Fibroblast of lung (primary cell): ENCODE data around the gene TYMS. TPM values are rescaled to one million over a fixed set of nuclear protein-coding genes. Genes with fewer than 3 reads are reported as not detected.

ENCODE experiments used
- DNase-seq, 2 donors: peaks; one replicate each; pipeline versions ENCODE4 v3.0.0 to v3.0.0-alpha.2; 2010; ENCODE audit warnings: low read depth in 2 of 2
- H2AFZ ChIP-seq: 2 replicates; pipeline ENCODE4 v1.5.1; 2012; ENCODE audit warnings: low read length, control low read depth, inconsistent platforms
- H3K27ac ChIP-seq: 2 replicates; pipeline ENCODE4 v1.5.1; 2011; ENCODE audit warnings: low read length, control low read depth; ENCODE audit not compliant: insufficient read depth
- H3K27me3 ChIP-seq: 2 replicates; pipeline ENCODE4 v1.5.1; 2011; ENCODE audit warnings: mild to moderate bottlenecking, low read length; ENCODE audit not compliant: control insufficient read depth, insufficient read depth
- H3K36me3 ChIP-seq: 2 replicates; pipeline ENCODE4 v1.5.1; 2011; ENCODE audit warnings: low read length; ENCODE audit not compliant: control insufficient read depth, insufficient read depth
- H3K4me1 ChIP-seq: 2 replicates; pipeline ENCODE4 v1.5.1; 2011; ENCODE audit warnings: low read length; ENCODE audit not compliant: control insufficient read depth, insufficient read depth; ENCODE audit errors: extremely low read depth
- H3K4me2 ChIP-seq: 2 replicates; pipeline ENCODE4 v1.5.1; 2011; ENCODE audit warnings: low read length, control low read depth; ENCODE audit not compliant: insufficient read depth; ENCODE audit errors: extremely low read depth
- H3K4me3 ChIP-seq, 4 experiments: fragments of 200-600 bp in 1 of 4; sonication (generic) in 1 of 4; replicated peaks in 1 of 4; 2 replicates each; pipeline ENCODE4 v1.5.1; 2011 to 2016; ENCODE audit warnings: low read length in 4 of 4, low read depth in 3 of 4, mild to moderate bottlenecking in 3 of 4, control low read depth in 2 of 4, inconsistent platforms in 1 of 4, mixed read lengths in 1 of 4; ENCODE audit not compliant: insufficient read depth in 1 of 4; ENCODE audit errors: control extremely low read depth in 1 of 4
- H3K79me2 ChIP-seq: 2 replicates; pipeline ENCODE4 v1.5.1; 2012; ENCODE audit warnings: mild to moderate bottlenecking, low read length, inconsistent platforms; ENCODE audit not compliant: control insufficient read depth, insufficient read depth
- H3K9ac ChIP-seq: 2 replicates; pipeline ENCODE4 v1.5.1; 2011; ENCODE audit warnings: mild to moderate bottlenecking, low read length, control low read depth; ENCODE audit not compliant: insufficient read depth
- H3K9me3 ChIP-seq: 2 replicates; pipeline ENCODE4 v1.5.1; 2012; ENCODE audit warnings: low read depth, low read length; ENCODE audit not compliant: control insufficient read depth, insufficient read depth
- H4K20me1 ChIP-seq: 2 replicates; pipeline ENCODE4 v1.5.1; 2011; ENCODE audit warnings: low read length; ENCODE audit not compliant: control insufficient read depth, insufficient read depth; ENCODE audit errors: extremely low read depth
- EZH2 ChIP-seq: IDR thresholded peaks from 2 replicates; pipeline ENCODE4 v1.5.1; 2012; ENCODE audit warnings: low read length, control low read depth, mild to moderate bottlenecking; ENCODE audit errors: missing control alignments
- polyA plus RNA-seq, 2 donors: library from polyadenylated mRNA; depleted of rRNA in 1 of 2; stranded (reverse) in 1 of 2; unstranded in 1 of 2; fragments of >200 nt; gene quantifications; 2 replicates each; pipeline ENCODE4 v1.2.1, GENCODE V29; 2011 to 2012; ENCODE audit warnings: missing spikeins in 1 of 2
- total RNA-seq: library from RNA; depleted of rRNA; stranded (reverse); fragments of >200 nt; gene quantifications from 2 replicates; pipeline ENCODE4 v1.2.1, GENCODE V29; 2014
- TF ChIP-seq, protein P1 (sequence below), 2 donors: IDR thresholded peaks in 1 of 2; conservative IDR thresholded peaks in 1 of 2; 1 replicate in 1 of 2; 2 replicates in 1 of 2; pipeline ENCODE4 v1.5.1; 2011 to 2012; ENCODE audit warnings: low read length in 2 of 2, control low read depth in 1 of 2, inconsistent platforms in 1 of 2, low read depth in 1 of 2, mild to moderate bottlenecking in 1 of 2

Gene TYMS
- total and polyA plus RNA-seq, 2 donors (not counting 1 experiment from before 2014, with no cell fraction given): 16.8 to 45.4 TPM

DNA sequence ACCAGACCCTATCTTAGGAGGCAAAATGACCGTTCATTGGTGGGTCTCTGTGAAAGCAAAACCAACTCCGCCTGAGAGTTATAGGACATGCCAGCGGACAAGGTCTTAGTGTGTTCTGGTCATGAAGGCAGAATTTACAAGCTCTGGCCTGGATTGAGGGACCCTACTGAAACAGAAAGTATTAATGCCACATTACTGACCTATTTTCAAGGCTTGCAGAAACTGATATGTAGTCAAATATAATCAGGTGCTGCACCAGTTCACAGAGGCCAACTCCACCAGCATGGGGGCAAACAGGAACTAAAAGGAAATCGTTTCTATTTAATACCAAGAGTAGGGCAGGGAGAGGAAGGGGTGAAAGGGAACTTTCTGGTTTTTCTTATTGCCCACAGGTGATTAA, 19.7 kb downstream of the TYMS start:
- Histone ChIP-seq H3K4me2 (no peak overlapping the region), H3K36me3 (peaks cover 20% of the 10 kb centered on the region), H3K9ac (no peak overlapping the region), H3K4me3 (no peak overlapping the region), H3K9me3 (no peaks in the 10 kb centered on the region), H3K4me1 (no peaks in the 10 kb centered on the region), H4K20me1 (no peaks in the 10 kb centered on the region), H3K27me3 (no peaks in the 10 kb centered on the region), H3K27ac (no peak overlapping the region), H3K79me2 (no peaks in the 10 kb centered on the region), H2AFZ (no peak overlapping the region)
- TF ChIP-seq, protein P1, sequence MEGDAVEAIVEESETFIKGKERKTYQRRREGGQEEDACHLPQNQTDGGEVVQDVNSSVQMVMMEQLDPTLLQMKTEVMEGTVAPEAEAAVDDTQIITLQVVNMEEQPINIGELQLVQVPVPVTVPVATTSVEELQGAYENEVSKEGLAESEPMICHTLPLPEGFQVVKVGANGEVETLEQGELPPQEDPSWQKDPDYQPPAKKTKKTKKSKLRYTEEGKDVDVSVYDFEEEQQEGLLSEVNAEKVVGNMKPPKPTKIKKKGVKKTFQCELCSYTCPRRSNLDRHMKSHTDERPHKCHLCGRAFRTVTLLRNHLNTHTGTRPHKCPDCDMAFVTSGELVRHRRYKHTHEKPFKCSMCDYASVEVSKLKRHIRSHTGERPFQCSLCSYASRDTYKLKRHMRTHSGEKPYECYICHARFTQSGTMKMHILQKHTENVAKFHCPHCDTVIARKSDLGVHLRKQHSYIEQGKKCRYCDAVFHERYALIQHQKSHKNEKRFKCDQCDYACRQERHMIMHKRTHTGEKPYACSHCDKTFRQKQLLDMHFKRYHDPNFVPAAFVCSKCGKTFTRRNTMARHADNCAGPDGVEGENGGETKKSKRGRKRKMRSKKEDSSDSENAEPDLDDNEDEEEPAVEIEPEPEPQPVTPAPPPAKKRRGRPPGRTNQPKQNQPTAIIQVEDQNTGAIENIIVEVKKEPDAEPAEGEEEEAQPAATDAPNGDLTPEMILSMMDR (conservative IDR thresholded peaks at IDR 0.05 in 1 of 2, IDR thresholded peaks at IDR 0.05 in 1 of 2; ENCODE audit: low read depth in 1 of 2, low read length in 2 of 2): no peak
- TF ChIP-seq EZH2: no peak
- DNase-seq: no peak

DNA sequence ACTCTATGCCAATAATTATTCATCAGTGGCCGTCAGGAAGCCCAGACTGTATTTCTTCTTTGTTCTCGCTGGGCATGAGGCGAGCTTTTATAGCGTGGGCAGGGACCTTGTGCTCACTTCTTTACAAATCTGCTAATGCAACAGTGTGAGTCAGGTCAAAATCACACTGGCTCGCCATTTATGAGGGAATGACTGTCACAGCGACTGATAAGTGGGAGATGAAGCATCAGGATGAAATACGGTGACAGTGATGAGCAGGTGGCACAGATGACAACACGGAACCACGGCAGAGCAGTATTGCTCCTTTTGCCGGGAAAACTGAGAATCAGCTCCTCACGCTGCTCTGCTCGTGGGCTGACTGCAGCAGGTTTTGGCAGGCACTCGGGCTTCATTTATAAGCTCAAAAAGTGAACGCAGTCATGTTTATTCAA, 20.5 kb downstream of the TYMS start:
- H3K4me1 ChIP-seq: no peaks in the 10 kb centered on the region
- no peak overlapping the region for H3K9ac ChIP-seq
- no peaks in the 10 kb centered on the region for H3K9me3 ChIP-seq
- H3K79me2 ChIP-seq: no peaks in the 10 kb centered on the region
- no peaks in the 10 kb centered on the region for H4K20me1 ChIP-seq
- no peak overlapping the region for H3K4me2 ChIP-seq
- H3K27ac ChIP-seq: no peak overlapping the region
- TF ChIP-seq, protein P1 (conservative IDR thresholded peaks at IDR 0.05 in 1 of 2, IDR thresholded peaks at IDR 0.05 in 1 of 2; ENCODE audit: low read depth in 1 of 2, low read length in 2 of 2): no peak
- no peak for TF ChIP-seq EZH2
- H2AFZ ChIP-seq: no peak overlapping the region
- peak in 1 of 2 donors; percentile 64 for DNase-seq
- H3K27me3 ChIP-seq: no peaks in the 10 kb centered on the region
- H3K36me3 ChIP-seq: peaks cover 15% of the 10 kb centered on the region
- H3K4me3 ChIP-seq: no peak overlapping the region

DNA sequence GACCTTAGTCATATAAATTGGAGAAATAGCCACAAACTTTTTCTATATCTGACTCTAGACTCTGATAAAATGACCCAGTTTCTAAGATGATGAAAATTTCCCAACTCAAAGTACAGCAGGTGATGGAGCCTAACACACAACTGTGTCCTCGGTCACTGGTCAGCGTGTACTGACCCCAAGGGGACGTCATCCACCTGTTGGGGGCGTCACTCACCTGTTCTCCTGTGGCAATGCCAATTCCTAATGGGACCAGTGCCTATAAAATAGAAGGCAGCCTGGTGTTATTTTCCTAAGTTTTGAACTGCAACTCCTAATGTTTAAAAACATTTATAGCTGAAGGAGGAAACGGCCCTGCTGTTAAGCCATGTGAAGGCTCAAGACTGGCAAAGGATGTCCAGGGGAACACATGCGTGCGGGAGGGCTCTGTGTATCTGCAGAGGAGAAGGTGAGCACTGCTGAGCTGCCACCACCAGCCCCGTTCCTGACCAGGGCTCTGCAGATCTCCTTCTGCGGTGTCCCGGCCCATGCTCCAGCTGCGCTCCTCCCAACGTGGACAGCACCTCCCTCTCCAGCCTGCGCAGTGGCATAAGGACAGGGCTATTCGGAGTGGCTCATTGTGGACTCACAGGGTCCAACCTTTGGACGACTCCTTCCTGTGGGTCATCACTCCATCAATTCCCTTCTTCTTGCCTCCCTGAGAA, 21.2 kb downstream of the TYMS start:
- TF ChIP-seq EZH2: no peak
- TF ChIP-seq, protein P1 (conservative IDR thresholded peaks at IDR 0.05 in 1 of 2, IDR thresholded peaks at IDR 0.05 in 1 of 2; ENCODE audit: low read depth in 1 of 2, low read length in 2 of 2): no peak
- DNase-seq: no peak
- peaks cover 15% of the 10 kb centered on the region for H3K36me3 ChIP-seq

More for the DNA sequence above, 21.2 kb downstream of the TYMS start:
- no peak overlapping the region for H3K4me3 ChIP-seq
- H4K20me1 ChIP-seq: no peaks in the 10 kb centered on the region
- H3K4me2 ChIP-seq: no peak overlapping the region
- H2AFZ ChIP-seq: no peak overlapping the region
- no peaks in the 10 kb centered on the region for H3K4me1 ChIP-seq
- H3K9ac ChIP-seq: no peak overlapping the region
- no peaks in the 10 kb centered on the region for H3K27me3 ChIP-seq
- H3K27ac ChIP-seq: no peak overlapping the region
- H3K79me2 ChIP-seq: no peaks in the 10 kb centered on the region
- H3K9me3 ChIP-seq: no peaks in the 10 kb centered on the region
